ENCODE measurements around the gene PMVK.

DNA sequence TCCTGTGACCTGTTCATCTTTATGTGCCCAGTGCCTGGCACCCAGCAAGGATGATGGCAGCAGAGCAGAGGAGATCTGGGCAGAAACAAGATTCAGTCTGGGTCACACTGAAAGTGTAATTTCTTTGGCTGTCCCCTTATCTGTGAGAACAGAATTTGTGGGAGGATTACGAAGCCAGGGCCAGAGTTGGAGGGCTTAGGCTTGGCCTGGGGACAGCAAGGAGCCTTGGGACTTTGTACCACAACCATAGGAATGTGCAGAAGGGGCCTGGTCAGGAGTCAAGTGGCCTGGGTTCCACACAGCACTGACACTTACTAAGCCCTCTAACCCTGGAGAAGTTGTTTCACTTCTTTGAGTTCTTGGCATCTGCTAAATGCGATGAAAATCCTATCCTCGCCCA is 12.8 kb downstream of the PMVK start:
- TF ChIP-seq, protein P1, sequence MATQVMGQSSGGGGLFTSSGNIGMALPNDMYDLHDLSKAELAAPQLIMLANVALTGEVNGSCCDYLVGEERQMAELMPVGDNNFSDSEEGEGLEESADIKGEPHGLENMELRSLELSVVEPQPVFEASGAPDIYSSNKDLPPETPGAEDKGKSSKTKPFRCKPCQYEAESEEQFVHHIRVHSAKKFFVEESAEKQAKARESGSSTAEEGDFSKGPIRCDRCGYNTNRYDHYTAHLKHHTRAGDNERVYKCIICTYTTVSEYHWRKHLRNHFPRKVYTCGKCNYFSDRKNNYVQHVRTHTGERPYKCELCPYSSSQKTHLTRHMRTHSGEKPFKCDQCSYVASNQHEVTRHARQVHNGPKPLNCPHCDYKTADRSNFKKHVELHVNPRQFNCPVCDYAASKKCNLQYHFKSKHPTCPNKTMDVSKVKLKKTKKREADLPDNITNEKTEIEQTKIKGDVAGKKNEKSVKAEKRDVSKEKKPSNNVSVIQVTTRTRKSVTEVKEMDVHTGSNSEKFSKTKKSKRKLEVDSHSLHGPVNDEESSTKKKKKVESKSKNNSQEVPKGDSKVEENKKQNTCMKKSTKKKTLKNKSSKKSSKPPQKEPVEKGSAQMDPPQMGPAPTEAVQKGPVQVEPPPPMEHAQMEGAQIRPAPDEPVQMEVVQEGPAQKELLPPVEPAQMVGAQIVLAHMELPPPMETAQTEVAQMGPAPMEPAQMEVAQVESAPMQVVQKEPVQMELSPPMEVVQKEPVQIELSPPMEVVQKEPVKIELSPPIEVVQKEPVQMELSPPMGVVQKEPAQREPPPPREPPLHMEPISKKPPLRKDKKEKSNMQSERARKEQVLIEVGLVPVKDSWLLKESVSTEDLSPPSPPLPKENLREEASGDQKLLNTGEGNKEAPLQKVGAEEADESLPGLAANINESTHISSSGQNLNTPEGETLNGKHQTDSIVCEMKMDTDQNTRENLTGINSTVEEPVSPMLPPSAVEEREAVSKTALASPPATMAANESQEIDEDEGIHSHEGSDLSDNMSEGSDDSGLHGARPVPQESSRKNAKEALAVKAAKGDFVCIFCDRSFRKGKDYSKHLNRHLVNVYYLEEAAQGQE (IDR thresholded peaks at IDR 0.05; ENCODE audit: low read depth): no peak
- TF ChIP-seq FOXM1 (IDR thresholded peaks at IDR 0.05; ENCODE audit: borderline replicate concordance, low read depth) (no peak), CREB1 (IDR thresholded peaks at IDR 0.05; ENCODE audit: low read depth) (no peak), TEAD4 (IDR thresholded peaks at IDR 0.05) (no peak), EP300 (IDR thresholded peaks at IDR 0.05; ENCODE audit: borderline replicate concordance) (no peak), RAD21 (IDR thresholded peaks at IDR 0.05; ENCODE audit: low read depth) (no peak), NFIC (IDR thresholded peaks at IDR 0.05) (no peak), EGR1 (IDR thresholded peaks at IDR 0.05) (no peak)

Measured in Ishikawa (cell line).